NT2/D1 (cell line): ENCODE results near the gene TBX20.

ENCODE experiments used
- YY1 ChIP-seq: IDR thresholded peaks from 2 replicates; pipeline ENCODE4 v1.6.1; 2011; ENCODE audit not compliant: insufficient read length, insufficient read depth
- ZNF274 ChIP-seq: IDR thresholded peaks from 2 replicates; pipeline ENCODE4 v1.6.1; 2011; ENCODE audit warnings: mild to moderate bottlenecking, low read depth, low read length

DNA sequence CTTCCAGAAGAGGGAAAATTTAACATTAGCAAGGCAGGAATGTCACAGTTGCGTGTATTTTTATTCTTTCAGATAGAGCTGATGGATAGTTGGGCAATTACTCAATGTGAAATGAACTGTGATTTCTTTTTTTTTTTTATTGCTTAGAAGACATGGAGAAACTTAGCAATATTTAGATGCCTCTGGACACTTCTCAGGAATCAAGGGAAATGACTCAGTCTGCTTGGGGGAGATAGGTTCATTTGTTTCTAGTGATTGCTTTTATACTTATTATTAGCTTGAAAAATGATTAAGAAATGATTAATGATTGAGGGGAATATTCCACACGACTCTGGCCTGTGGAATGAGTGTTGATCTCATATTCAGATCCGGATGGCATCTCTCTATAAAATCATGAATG lies 33.1 kb upstream of the TBX20 start:
- TF ChIP-seq YY1 (no peak), ZNF274 (no peak)
